B cell (primary cell): Measurements from ENCODE around the gene PLPPR1.

Experiments used
- EZH2 ChIP-seq: IDR thresholded peaks from 2 replicates; pipeline ENCODE4 v1.6.1; 2012; ENCODE audit warnings: borderline replicate concordance, low read depth, mild to moderate bottlenecking, moderate library complexity, low read length; ENCODE audit not compliant: insufficient read depth, poor library complexity, severe bottlenecking
- TF ChIP-seq, protein P1 (sequence below): fragments of 200-600 bp; IDR thresholded peaks from one replicate; pipeline ENCODE4 v1.8.0; 2022; ENCODE audit warnings: antibody characterized with exemption, mild to moderate bottlenecking

- TF ChIP-seq, protein P1, sequence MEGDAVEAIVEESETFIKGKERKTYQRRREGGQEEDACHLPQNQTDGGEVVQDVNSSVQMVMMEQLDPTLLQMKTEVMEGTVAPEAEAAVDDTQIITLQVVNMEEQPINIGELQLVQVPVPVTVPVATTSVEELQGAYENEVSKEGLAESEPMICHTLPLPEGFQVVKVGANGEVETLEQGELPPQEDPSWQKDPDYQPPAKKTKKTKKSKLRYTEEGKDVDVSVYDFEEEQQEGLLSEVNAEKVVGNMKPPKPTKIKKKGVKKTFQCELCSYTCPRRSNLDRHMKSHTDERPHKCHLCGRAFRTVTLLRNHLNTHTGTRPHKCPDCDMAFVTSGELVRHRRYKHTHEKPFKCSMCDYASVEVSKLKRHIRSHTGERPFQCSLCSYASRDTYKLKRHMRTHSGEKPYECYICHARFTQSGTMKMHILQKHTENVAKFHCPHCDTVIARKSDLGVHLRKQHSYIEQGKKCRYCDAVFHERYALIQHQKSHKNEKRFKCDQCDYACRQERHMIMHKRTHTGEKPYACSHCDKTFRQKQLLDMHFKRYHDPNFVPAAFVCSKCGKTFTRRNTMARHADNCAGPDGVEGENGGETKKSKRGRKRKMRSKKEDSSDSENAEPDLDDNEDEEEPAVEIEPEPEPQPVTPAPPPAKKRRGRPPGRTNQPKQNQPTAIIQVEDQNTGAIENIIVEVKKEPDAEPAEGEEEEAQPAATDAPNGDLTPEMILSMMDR = no peak
- TF ChIP-seq EZH2 = no peak
Measured at GRCh38 chr9:101026824-101027223, 1.7 kb upstream of the PLPPR1 start.
